SK-N-SH (cell line): Measurements from ENCODE around the gene FANCE. TPM values are rescaled to one million over a fixed set of nuclear protein-coding genes. Genes with fewer than 3 reads are reported as not detected.
A peak's percentile ranks its signal among the peaks of the same experiment; 100 is the strongest.

ENCODE experiments used
- CTCF ChIA-PET: fragments of 300-600, 350-600 bp; formaldehyde crosslinking; extraction: SDS; loops from one replicate; lab custom pipeline; 2021; lab: Yijun Ruan, JAX
- POLR2A ChIA-PET: fragments of 350-600 bp; sonication (Branson Sonifier 250); formaldehyde crosslinking; extraction: SDS; loops from one replicate; lab custom pipeline; 2020; ENCODE audit warnings: antibody characterized with exemption, inconsistent platforms; lab: Yijun Ruan, JAX
- DNase-seq: peaks from one replicate; pipeline ENCODE4 v3.0.0; 2012
- H2AFZ ChIP-seq: fragments of 200-600 bp; sonication (generic); 2 replicates; pipeline ENCODE4 v1.8.1; 2016; ENCODE audit warnings: antibody characterized with exemption, mild to moderate bottlenecking, low read depth
- H3F3A ChIP-seq: fragments of 200-600 bp; sonication (generic); replicated peaks from 2 replicates; pipeline ENCODE3; 2016; ENCODE audit warnings: antibody characterized with exemption, mild to moderate bottlenecking; ENCODE audit not compliant: insufficient read depth
- H3K27ac ChIP-seq, 2 experiments: fragments of 200-500 bp in 1 of 2; fragments of 200-600 bp in 1 of 2; sonication (Bioruptor generic) in 1 of 2; sonication (generic), shearing (Covaris generic) in 1 of 2; 2 replicates each; pipeline versions ENCODE4 v1.5.1 to v1.6.1; 2014 to 2016; ENCODE audit warnings: low read depth in 2 of 2, inconsistent platforms in 1 of 2, low read length in 1 of 2, mild to moderate bottlenecking in 1 of 2, mixed read lengths in 1 of 2
- H3K27me3 ChIP-seq: fragments of 200-600 bp; sonication (generic), shearing (Covaris generic); 2 replicates; pipeline ENCODE4 v1.6.1; 2016; ENCODE audit warnings: mixed run types; ENCODE audit not compliant: insufficient read depth
- H3K36me3 ChIP-seq, 2 experiments: fragments of 200-500 bp in 1 of 2; fragments of 200-600 bp in 1 of 2; sonication (Bioruptor generic) in 1 of 2; sonication (generic) in 1 of 2; replicated peaks in 1 of 2; 2 replicates each; pipeline versions ENCODE3 to v1.5.1; 2014 to 2016; ENCODE audit warnings: low read length in 1 of 2, mild to moderate bottlenecking in 1 of 2; ENCODE audit not compliant: insufficient read depth in 2 of 2, control insufficient read depth in 1 of 2
- H3K4me1 ChIP-seq, 2 experiments: fragments of 200-500 bp in 1 of 2; fragments of 200-600 bp in 1 of 2; sonication (Bioruptor generic) in 1 of 2; sonication (generic), shearing (Covaris generic) in 1 of 2; 2 replicates each; pipeline versions ENCODE4 v1.5.1 to v1.6.1; 2014 to 2016; ENCODE audit warnings: low read depth in 1 of 2, low read length in 1 of 2, mixed run types in 1 of 2; ENCODE audit not compliant: insufficient read depth in 2 of 2, control insufficient read depth in 1 of 2
- H3K4me2 ChIP-seq: fragments of 200-600 bp; sonication (generic), shearing (Covaris generic); 2 replicates; pipeline ENCODE4 v1.6.1; 2017; ENCODE audit warnings: mixed run types
- H3K4me3 ChIP-seq, 2 experiments: fragments of 200-500 bp in 1 of 2; fragments of 200-600 bp in 1 of 2; sonication (Bioruptor generic) in 1 of 2; sonication (generic), shearing (Covaris generic) in 1 of 2; 2 replicates each; pipeline versions ENCODE4 v1.5.1 to v1.8.1; 2014 to 2016; ENCODE audit warnings: low read depth in 2 of 2, inconsistent platforms in 1 of 2, low read length in 1 of 2, mild to moderate bottlenecking in 1 of 2, mixed read lengths in 1 of 2, moderate library complexity in 1 of 2
- H3K79me2 ChIP-seq: fragments of 200-600 bp; sonication (generic); 2 replicates; pipeline ENCODE4 v1.8.1; 2017; ENCODE audit warnings: mild to moderate bottlenecking; ENCODE audit not compliant: insufficient read depth
- H3K9ac ChIP-seq: fragments of 200-600 bp; sonication (generic); 2 replicates; pipeline ENCODE4 v1.6.1; 2017; ENCODE audit warnings: mixed run types
- H3K9me2 ChIP-seq: fragments of 200-600 bp; sonication (generic); 2 replicates; pipeline ENCODE4 v1.6.1; 2017; ENCODE audit warnings: mixed run types
- H3K9me3 ChIP-seq: fragments of 200-600 bp; sonication (generic); 2 replicates; pipeline ENCODE4 v1.6.1; 2017; ENCODE audit warnings: mixed run types, mild to moderate bottlenecking, moderate library complexity
- H4K20me1 ChIP-seq: fragments of 200-600 bp; sonication (generic); 2 replicates; pipeline ENCODE4 v1.6.1; 2017; ENCODE audit warnings: mild to moderate bottlenecking, mixed run types; ENCODE audit not compliant: insufficient read depth
- EP300 ChIP-seq, 2 experiments: IDR thresholded peaks; 2 replicates each; pipeline versions ENCODE4 v1.4.0 to v1.6.1; 2012; ENCODE audit warnings: borderline replicate concordance in 1 of 2, low read depth in 1 of 2, low read length in 1 of 2
- EZH2phosphoT487 ChIP-seq: fragments of 200-600 bp; sonication (generic); IDR thresholded peaks from 2 replicates; pipeline ENCODE4 v1.6.1; 2017; ENCODE audit warnings: low read depth, mixed run types, mild to moderate bottlenecking, antibody characterized with exemption, moderate library complexity, borderline replicate concordance
- FOSL2 ChIP-seq: IDR thresholded peaks from 2 replicates; pipeline ENCODE4 v1.4.0; 2012; ENCODE audit warnings: low read depth, mild to moderate bottlenecking, moderate library complexity, borderline replicate concordance
- FOXJ3 ChIP-seq: sonication (generic); formaldehyde crosslinking; IDR thresholded peaks from 2 replicates; pipeline ENCODE4 v1.5.1; 2020; ENCODE audit warnings: mild to moderate bottlenecking, missing genetic modification reagents
- FOXM1 ChIP-seq: IDR thresholded peaks from 2 replicates; pipeline ENCODE4 v1.4.0; 2012; ENCODE audit warnings: low read depth, mild to moderate bottlenecking
- IRF3 ChIP-seq: fragments of 150-350 bp; IDR thresholded peaks from 2 replicates; pipeline ENCODE4 v1.6.1; 2016; ENCODE audit warnings: mild to moderate bottlenecking, low read depth, low read length
- JUND ChIP-seq: IDR thresholded peaks from 2 replicates; pipeline ENCODE4 v1.4.0; 2012
- MXI1 ChIP-seq: IDR thresholded peaks from 2 replicates; pipeline ENCODE4 v1.6.1; 2012; ENCODE audit warnings: mild to moderate bottlenecking, low read depth, low read length, improper control_type of control experiment
- NFIC ChIP-seq: IDR thresholded peaks from 2 replicates; pipeline ENCODE4 v1.4.0; 2012; ENCODE audit warnings: borderline replicate concordance
- NRF1 ChIP-seq: IDR thresholded peaks from 2 replicates; pipeline ENCODE4 v1.6.1; 2012; ENCODE audit warnings: low read depth, mild to moderate bottlenecking, low read length
- SMC3 ChIP-seq: IDR thresholded peaks from 2 replicates; pipeline ENCODE4 v1.6.1; 2012; ENCODE audit warnings: low read depth, low read length, improper control_type of control experiment
- TAF1 ChIP-seq: IDR thresholded peaks from 2 replicates; pipeline ENCODE4 v1.6.1; 2012; ENCODE audit warnings: low read depth, mild to moderate bottlenecking, low read length, moderate library complexity, borderline replicate concordance
- TCF12 ChIP-seq: IDR thresholded peaks from 2 replicates; pipeline ENCODE4 v1.4.0; 2012
- TEAD4 ChIP-seq: IDR thresholded peaks from 2 replicates; pipeline ENCODE4 v1.4.0; 2012; ENCODE audit warnings: mild to moderate bottlenecking, borderline replicate concordance; ENCODE audit not compliant: insufficient read depth
- YY1 ChIP-seq: IDR thresholded peaks from 2 replicates; pipeline ENCODE4 v1.4.0; 2012; ENCODE audit warnings: low read depth, mild to moderate bottlenecking
- ZBTB33 ChIP-seq: IDR thresholded peaks from 2 replicates; pipeline ENCODE4 v1.4.0; 2012; ENCODE audit warnings: low read depth, borderline replicate concordance
- WGBS: methylation state at CpG from one replicate; pipeline ENCODE4 v1.1.6; 2017; ENCODE audit warnings: low lambda C conversion rate; 5-methylcytosine and 5-hydroxymethylcytosine counted together
- polyA plus RNA-seq, 3 experiments: library from polyadenylated mRNA; depleted of rRNA; stranded (reverse); fragments of >200 nt; gene quantifications; 2 replicates each; pipeline ENCODE4 v1.2.3, GENCODE V29; 2012
- TF ChIP-seq, protein P1 (sequence below): IDR thresholded peaks from 2 replicates; pipeline ENCODE4 v1.4.0; 2012; ENCODE audit warnings: low read depth
- TF ChIP-seq, protein P2 (sequence below): IDR thresholded peaks from 2 replicates; pipeline ENCODE4 v1.4.0; 2012; ENCODE audit warnings: low read depth, borderline replicate concordance
- TF ChIP-seq, protein P3 (sequence below): fragments of 200-600 bp; sonication (generic); IDR thresholded peaks from 2 replicates; pipeline ENCODE4 v1.6.1; 2017; ENCODE audit warnings: antibody characterized with exemption, mild to moderate bottlenecking, moderate library complexity

The FANCE gene
- polyA plus RNA-seq, 1 of the 3 experiments (the other 2 are of a cell fraction) = 5.8 TPM

DNA sequence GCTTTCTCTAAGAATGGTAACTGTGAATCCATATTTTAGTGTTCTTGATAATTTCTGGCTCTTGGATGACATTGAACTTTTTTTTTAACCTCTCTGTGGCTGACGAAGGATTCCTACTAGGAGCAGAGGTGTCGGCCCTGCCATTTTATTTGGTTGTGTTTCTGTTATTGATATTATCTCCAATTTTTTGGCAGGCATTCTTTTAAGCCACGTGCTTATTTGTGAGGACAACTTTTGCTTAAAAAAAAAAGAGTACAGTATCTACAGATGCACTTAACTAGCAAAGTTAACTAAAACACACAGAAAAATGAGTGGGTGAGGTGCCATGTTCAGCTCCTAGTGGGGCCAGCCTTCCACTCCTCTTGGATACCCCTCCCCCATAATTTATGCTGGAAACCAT, 1.1 kb downstream of the FANCE start:
- H3K36me3 ChIP-seq = peaks cover 0 to 4% of the 10 kb centered on the region in 2 experiments
- H3K4me2 ChIP-seq = peak overlapping the region; percentile 90
- H3K4me3 ChIP-seq = peak overlapping the region; percentile 64 to 70
- no peak overlapping the region; a peak in 1 of 4 replicates for H3K27ac ChIP-seq
- H3K27me3 ChIP-seq = no peaks in the 10 kb centered on the region
- no peaks in the 10 kb centered on the region for H3F3A ChIP-seq
- CTCF ChIA-PET = interaction anchor here (0.7 to 9.0 kb wide), 6 partner anchors 14 to 159 kb away, joined by 3 to 186 read pairs (median 4); partner anchors contain the start of genes PPARD and RPL10A
- H4K20me1 ChIP-seq = no peaks in the 10 kb centered on the region
- peaks cover 0 to 17% of the 10 kb centered on the region in 2 experiments; a peak in 2 of 4 replicates for H3K4me1 ChIP-seq
- TF ChIP-seq TCF12 (no peak), MXI1 (peak; percentile 33; the same call in 1 of the 2 replicates), TAF1 (no peak), JUND (no peak), FOSL2 (no peak)
- TF ChIP-seq, protein P1, sequence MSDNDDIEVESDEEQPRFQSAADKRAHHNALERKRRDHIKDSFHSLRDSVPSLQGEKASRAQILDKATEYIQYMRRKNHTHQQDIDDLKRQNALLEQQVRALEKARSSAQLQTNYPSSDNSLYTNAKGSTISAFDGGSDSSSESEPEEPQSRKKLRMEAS = 0 out of 2 replicates have a peak, but pooled peaks have one; percentile 17
- TF ChIP-seq, protein P2, sequence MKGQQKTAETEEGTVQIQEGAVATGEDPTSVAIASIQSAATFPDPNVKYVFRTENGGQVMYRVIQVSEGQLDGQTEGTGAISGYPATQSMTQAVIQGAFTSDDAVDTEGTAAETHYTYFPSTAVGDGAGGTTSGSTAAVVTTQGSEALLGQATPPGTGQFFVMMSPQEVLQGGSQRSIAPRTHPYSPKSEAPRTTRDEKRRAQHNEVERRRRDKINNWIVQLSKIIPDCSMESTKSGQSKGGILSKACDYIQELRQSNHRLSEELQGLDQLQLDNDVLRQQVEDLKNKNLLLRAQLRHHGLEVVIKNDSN = no peak
- 29% methylated on average over 3 of the region's 3 CpGs for WGBS
- POLR2A ChIA-PET = no interaction called here
- no peak for DNase-seq
- H3K9me3 ChIP-seq = no peaks in the 10 kb centered on the region
- H3K9ac ChIP-seq = peak overlapping the region; percentile 63; the same call in 1 of the 2 replicates
- no peaks in the 10 kb centered on the region for H3K9me2 ChIP-seq
- peak overlapping the region; percentile 61; the same call in 1 of the 2 replicates for H2AFZ ChIP-seq
- H3K79me2 ChIP-seq = peaks cover 4% of the 10 kb centered on the region; the same call in 1 of the 2 replicates

- Histone ChIP-seq H3K36me3 (peaks cover 0 to 7% of the 10 kb centered on the region in 2 experiments), H3F3A (no peaks in the 10 kb centered on the region), H4K20me1 (no peaks in the 10 kb centered on the region), H3K9ac (no peak overlapping the region), H3K4me2 (no peak overlapping the region), H3K27ac (no peak overlapping the region), H3K79me2 (peaks cover 4% of the 10 kb centered on the region; the same call in 1 of the 2 replicates), H3K9me3 (no peaks in the 10 kb centered on the region), H2AFZ (no peak overlapping the region), H3K4me1 (peaks cover 0 to 17% of the 10 kb centered on the region in 2 experiments; a peak in 2 of 4 replicates), H3K9me2 (no peaks in the 10 kb centered on the region), H3K27me3 (no peaks in the 10 kb centered on the region), H3K4me3 (no peak overlapping the region)
- WGBS = 93% methylated on average over 9 of the region's 9 CpGs
- no peak for DNase-seq
- CTCF ChIA-PET = interaction anchor here (1.3 to 9.0 kb wide), 4 partner anchors 12 to 282 kb away, joined by 4 to 102 read pairs (median 8); partner anchors contain the start of genes ARMC12, DEF6, PPARD and RPL10A
- POLR2A ChIA-PET = no interaction called here
- TF ChIP-seq FOXJ3 (no peak), ZBTB33 (no peak), FOXM1 (no peak), YY1 (no peak), IRF3 (no peak), EZH2phosphoT487 (no peak), EP300 (IDR thresholded peaks at IDR 0.05; ENCODE audit: borderline replicate concordance in 1 of 2, low read depth in 1 of 2, low read length in 1 of 2) (no peak), NRF1 (no peak), MXI1 (no peak), NFIC (no peak), TEAD4 (no peak), SMC3 (no peak)
- TF ChIP-seq, protein P2 = no peak
- TF ChIP-seq, protein P3, sequence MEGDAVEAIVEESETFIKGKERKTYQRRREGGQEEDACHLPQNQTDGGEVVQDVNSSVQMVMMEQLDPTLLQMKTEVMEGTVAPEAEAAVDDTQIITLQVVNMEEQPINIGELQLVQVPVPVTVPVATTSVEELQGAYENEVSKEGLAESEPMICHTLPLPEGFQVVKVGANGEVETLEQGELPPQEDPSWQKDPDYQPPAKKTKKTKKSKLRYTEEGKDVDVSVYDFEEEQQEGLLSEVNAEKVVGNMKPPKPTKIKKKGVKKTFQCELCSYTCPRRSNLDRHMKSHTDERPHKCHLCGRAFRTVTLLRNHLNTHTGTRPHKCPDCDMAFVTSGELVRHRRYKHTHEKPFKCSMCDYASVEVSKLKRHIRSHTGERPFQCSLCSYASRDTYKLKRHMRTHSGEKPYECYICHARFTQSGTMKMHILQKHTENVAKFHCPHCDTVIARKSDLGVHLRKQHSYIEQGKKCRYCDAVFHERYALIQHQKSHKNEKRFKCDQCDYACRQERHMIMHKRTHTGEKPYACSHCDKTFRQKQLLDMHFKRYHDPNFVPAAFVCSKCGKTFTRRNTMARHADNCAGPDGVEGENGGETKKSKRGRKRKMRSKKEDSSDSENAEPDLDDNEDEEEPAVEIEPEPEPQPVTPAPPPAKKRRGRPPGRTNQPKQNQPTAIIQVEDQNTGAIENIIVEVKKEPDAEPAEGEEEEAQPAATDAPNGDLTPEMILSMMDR = no peak
Measured at GRCh38 chr6:35454391-35455110, 2.4 kb downstream of the FANCE start.
